Liver (tissue), 3 donors: Measurements from ENCODE around the gene ADAMTS20.

Source experiments
- CTCF ChIP-seq: fragments of 150-350 bp; IDR thresholded peaks from 2 replicates; pipeline ENCODE4 v1.5.1; 2017; ENCODE audit warnings: improper control_type of control experiment, low read depth, low read length; ENCODE audit not compliant: missing input control
- EGR1 ChIP-seq, 2 donors: IDR thresholded peaks; 2 replicates each; pipeline ENCODE4 v1.6.1; 2016 to 2018; ENCODE audit warnings: antibody characterized with exemption in 2 of 2, low read depth in 2 of 2
- RXRA ChIP-seq, 2 donors: IDR thresholded peaks; 2 replicates each; pipeline ENCODE4 v1.6.1; 2017 to 2018; ENCODE audit warnings: antibody characterized with exemption in 2 of 2, mild to moderate bottlenecking in 1 of 2
- TAF1 ChIP-seq: conservative IDR thresholded peaks from 2 replicates; pipeline ENCODE4 v1.6.1; 2016; ENCODE audit warnings: antibody characterized with exemption, mild to moderate bottlenecking
- donor health status: healthy.
- donor health status: healthy.

GRCh38 chr12:43348221-43348620 is 203.8 kb downstream of the ADAMTS20 start:
- TF ChIP-seq CTCF (no peak), EGR1 (IDR thresholded peaks at IDR 0.05; ENCODE audit: low read depth in 2 of 2) (no peak), TAF1 (no peak), RXRA (IDR thresholded peaks at IDR 0.05) (no peak)
